HepG2 (cell line): ENCODE results near the gene TMEM184B. TPM values are rescaled to one million over a fixed set of nuclear protein-coding genes. Genes with fewer than 3 reads are reported as not detected.

Experiments
- ATAC-seq: fragments of 200-7000 bp; cut with Tn5 transposase; 3 replicates; pipeline ENCODE4 v1.9.1; 2020; ENCODE audit warnings: mild to moderate bottlenecking, moderate library complexity
- BruUV-seq: library from RNA; stranded (reverse); fragments of 400-500 nt; replicated peaks from 2 replicates; lab custom pipeline; 2021; lab: Mats Ljungman, UMichigan
- CTCF ChIA-PET: fragments of 300-600 bp; formaldehyde crosslinking; extraction: SDS; loops from one replicate; lab custom pipeline; 2021; ENCODE audit warnings: low total read pairs, inconsistent platforms, low intra/inter-chr PET ratio; lab: Yijun Ruan, JAX
- POLR2A ChIA-PET: fragments of 350-600 bp; sonication (Branson Sonifier 250); formaldehyde crosslinking; loops from one replicate; lab custom pipeline; 2020; ENCODE audit warnings: antibody characterized with exemption, inconsistent platforms; lab: Yijun Ruan, JAX
- DNase-seq: peaks from one replicate; pipeline ENCODE4 v3.0.0-alpha.2; 2015; ENCODE audit warnings: low spot score
- FAIRE-seq: peaks from 3 replicates; lab custom pipeline; 2011; peaks lifted over from hg19 to GRCh38; lab: Jason Lieb, UNC
- H2AFZ ChIP-seq: one replicate; pipeline ENCODE4 v1.6.1; 2011; ENCODE audit warnings: low read length, inconsistent platforms
- H3K27ac ChIP-seq: fragments of 300-600 bp; 3 replicates; pipeline ENCODE4 v1.8.0; 2011; ENCODE audit warnings: mixed run types, mild to moderate bottlenecking, mixed read lengths, low read length, inconsistent platforms; ENCODE audit not compliant: insufficient read depth; ENCODE audit errors: extremely low read length
- H3K27me3 ChIP-seq, 2 experiments: fragments of 200-600 bp in 1 of 2; 2 replicates in 1 of 2; 3 replicates in 1 of 2; pipeline versions ENCODE4 v1.6.0 to v1.8.0; 2011; ENCODE audit warnings: low read length in 2 of 2, mild to moderate bottlenecking in 2 of 2, moderate library complexity in 2 of 2, inconsistent platforms in 1 of 2; ENCODE audit not compliant: insufficient read depth in 2 of 2, control insufficient read depth in 1 of 2
- H3K36me3 ChIP-seq, 2 experiments: fragments of 200-600 bp in 1 of 2; replicated peaks in 1 of 2; 2 replicates in 1 of 2; 3 replicates in 1 of 2; pipeline versions ENCODE4 v1.5.1 to v1.8.0; 2011; ENCODE audit warnings: low read length in 2 of 2, inconsistent platforms in 1 of 2; ENCODE audit not compliant: insufficient read depth in 2 of 2, control insufficient read depth in 1 of 2
- H3K4me1 ChIP-seq: 2 replicates; pipeline ENCODE4 v1.5.1; 2012; ENCODE audit warnings: low read length, inconsistent platforms; ENCODE audit not compliant: insufficient read depth
- H3K4me2 ChIP-seq: 2 replicates; pipeline ENCODE4 v1.6.0; 2011; ENCODE audit warnings: low read depth, low read length, inconsistent platforms
- H3K4me3 ChIP-seq, 3 experiments: fragments of 200-600 bp in 1 of 3; sonication (generic), shearing (Covaris generic) in 1 of 3; replicated peaks in 1 of 3; 2 replicates each; pipeline ENCODE4 v1.5.1; 2011 to 2016; ENCODE audit warnings: low read length in 3 of 3, inconsistent platforms in 2 of 3, low read depth in 2 of 3, mild to moderate bottlenecking in 2 of 3, control low read depth in 1 of 3, mixed read lengths in 1 of 3; ENCODE audit not compliant: insufficient read depth in 1 of 3
- H3K79me2 ChIP-seq: one replicate; pipeline ENCODE4 v1.6.1; 2011; ENCODE audit warnings: low read length, inconsistent platforms; ENCODE audit not compliant: insufficient read depth
- H3K9ac ChIP-seq: 2 replicates; pipeline ENCODE4 v1.6.0; 2011; ENCODE audit warnings: mild to moderate bottlenecking, low read depth, low read length, inconsistent platforms; ENCODE audit not compliant: insufficient read depth
- H3K9me3 ChIP-seq: 2 replicates; pipeline ENCODE4 v1.5.1; 2012; ENCODE audit warnings: mild to moderate bottlenecking, low read length
- H4K20me1 ChIP-seq: 2 replicates; pipeline ENCODE4 v1.6.0; 2011; ENCODE audit warnings: inconsistent platforms, mild to moderate bottlenecking, low read length, moderate library complexity; ENCODE audit not compliant: insufficient read depth
- ARNT ChIP-seq: fragments of 450-650 bp; IDR thresholded peaks from 2 replicates; pipeline ENCODE4 v1.6.1; 2017
- DNMT3B ChIP-seq: conservative IDR thresholded peaks from 2 replicates; pipeline ENCODE4 v1.6.1; 2016; ENCODE audit warnings: missing biosample characterization, control low read depth
- EHMT2 ChIP-seq: fragments of 200-600 bp; sonication (generic); IDR thresholded peaks from 2 replicates; pipeline ENCODE4 v1.7.0; 2017; ENCODE audit warnings: antibody characterized with exemption, low read depth, low read length, borderline replicate concordance
- KDM5A ChIP-seq: fragments of 200-600 bp; sonication (generic); IDR thresholded peaks from 2 replicates; pipeline ENCODE4 v1.7.0; 2018; ENCODE audit warnings: antibody characterized with exemption, mild to moderate bottlenecking, low read length, borderline replicate concordance
- NCOA1 ChIP-seq: sonication (generic); formaldehyde crosslinking; IDR thresholded peaks from 2 replicates; pipeline ENCODE4 v1.9.0; 2021; ENCODE audit warnings: missing genetic modification reagents
- PPARG ChIP-seq: conservative IDR thresholded peaks from 2 replicates; pipeline ENCODE4 v1.6.1; 2016; ENCODE audit warnings: missing biosample characterization, missing genetic modification reagents
- TFDP2 ChIP-seq: sonication (generic); formaldehyde crosslinking; IDR thresholded peaks from 2 replicates; pipeline ENCODE4 v1.4.0; 2020; ENCODE audit warnings: missing genetic modification reagents
- ZNF703 ChIP-seq: sonication (generic); formaldehyde crosslinking; IDR thresholded peaks from 2 replicates; pipeline ENCODE4 v1.5.1; 2020; ENCODE audit warnings: missing genetic modification reagents, mild to moderate bottlenecking, moderate library complexity, borderline replicate concordance
- ZNF772 ChIP-seq: sonication (generic); formaldehyde crosslinking; IDR thresholded peaks from 2 replicates; pipeline ENCODE4 v1.5.0; 2020; ENCODE audit warnings: mild to moderate bottlenecking, missing genetic modification reagents
- ZNF773 ChIP-seq: sonication (generic); formaldehyde crosslinking; IDR thresholded peaks from 2 replicates; pipeline ENCODE4 v1.4.0; 2020; ENCODE audit warnings: missing genetic modification reagents, borderline replicate concordance
- WGBS: methylation state at CpG from one replicate; pipeline ENCODE4 v1.1.6; 2017; ENCODE audit warnings: low lambda C conversion rate; 5-methylcytosine and 5-hydroxymethylcytosine counted together
- in situ Hi-C: cut with HindIII; loops from 2 replicates; pipeline ENCODE4 v1.10.0; 2017; ENCODE audit warnings: low pct_unique_long_range_greater_than_20kb; ENCODE audit not compliant: extremely low pct_ligation_motif_present
- intact Hi-C: fragments of 100-400 bp; cut with micrococcal nuclease; formaldehyde crosslinking; loops from one replicate; pipeline ENCODE4 v1.10.0; 2022; ENCODE audit not compliant: unreplicated experiment
- polyA plus RNA-seq, 8 experiments: library from polyadenylated mRNA; depleted of rRNA in 3 of 8; stranded (reverse) in 7 of 8; unstranded in 1 of 8; fragments of >200 nt; fragmentation: Illumina TruSeq in 4 of 8; extraction: Trizol in 4 of 8; gene quantifications; 2 replicates each; pipeline versions ENCODE4 v1.2.1 to v1.2.3, GENCODE V29; 2011 to 2016; ENCODE audit warnings: low read depth in 4 of 8, missing spikeins in 1 of 8, mixed read lengths in 1 of 8; ENCODE audit not compliant: insufficient read depth in 1 of 8
- total RNA-seq, 5 experiments: library from RNA; depleted of rRNA; stranded (reverse); fragments of >200 nt; fragmentation: Illumina TruSeq; extraction: Trizol; gene quantifications; 2 replicates each; pipeline ENCODE4 v1.2.3, GENCODE V29; 2016; ENCODE audit warnings: low read depth in 1 of 5

The TMEM184B gene
- total and polyA plus RNA-seq, 2 of the 13 experiments (the other 11 are each of a cell fraction or from before 2014, with no cell fraction given) = 15.9 to 16.0 TPM

DNA sequence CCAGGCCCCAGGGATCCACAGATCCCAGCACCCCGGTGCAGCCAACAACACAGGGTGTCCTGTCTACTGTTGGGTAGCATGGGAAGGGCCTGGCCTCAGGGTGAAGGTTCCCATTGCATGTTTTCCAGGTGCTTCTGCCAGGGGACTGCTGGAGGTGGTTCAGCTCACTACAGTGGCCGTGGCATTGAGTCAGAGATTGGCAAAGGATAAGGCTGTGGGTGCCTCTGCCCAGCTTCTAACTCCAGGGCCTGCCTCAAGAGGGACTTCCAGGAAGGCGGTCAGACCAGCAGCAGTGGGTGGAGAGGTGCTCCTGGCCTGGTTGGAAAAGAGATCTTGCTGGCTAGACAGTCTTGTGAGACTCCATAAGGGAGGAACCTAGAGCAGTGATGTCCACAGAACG, 23.6 kb upstream of the TMEM184B start:
- 90% methylated on average over 2 of the region's 4 CpGs for WGBS
- ATAC-seq (no peak), DNase-seq (no peak), FAIRE-seq (no peak)
- TF ChIP-seq EHMT2 (no peak), ZNF773 (CRISPR knock-in tag) (no peak), KDM5A (no peak), DNMT3B (no peak), TFDP2 (CRISPR knock-in tag) (no peak), ZNF703 (CRISPR knock-in tag) (no peak), NCOA1 (CRISPR knock-in tag) (no peak), PPARG (no peak), ZNF772 (no peak), ARNT (no peak)
- in situ Hi-C loops = loop anchor here (5.0 kb wide), 1 partner anchor 56 kb away; no protein-coding TSS in a partner anchor
- no peaks in the 10 kb centered on the region for H3K9me3 ChIP-seq
- no peak overlapping the region for H3K9ac ChIP-seq
- H2AFZ ChIP-seq = no peak overlapping the region
- POLR2A ChIA-PET = no interaction called here
- no peak overlapping the region for H3K4me2 ChIP-seq
- H3K27ac ChIP-seq = no peak overlapping the region
- no peak overlapping the region for H3K4me3 ChIP-seq
- H3K27me3 ChIP-seq = no peaks in the 10 kb centered on the region; a peak in 1 of 5 replicates
- CTCF ChIA-PET = no interaction called here
- no peaks in the 10 kb centered on the region for H3K79me2 ChIP-seq
- H4K20me1 ChIP-seq = 0 out of 2 replicates have a peak, but pooled peaks cover 2% of the 10 kb centered on the region
- H3K4me1 ChIP-seq = no peaks in the 10 kb centered on the region
- no TSS peak for BruUV-seq
- intact Hi-C loops = no loop called here
- H3K36me3 ChIP-seq = peaks cover 49 to 73% of the 10 kb centered on the region in 2 experiments
